ENCODE data around the gene RAB39A.

The RAB39A gene

DNA sequence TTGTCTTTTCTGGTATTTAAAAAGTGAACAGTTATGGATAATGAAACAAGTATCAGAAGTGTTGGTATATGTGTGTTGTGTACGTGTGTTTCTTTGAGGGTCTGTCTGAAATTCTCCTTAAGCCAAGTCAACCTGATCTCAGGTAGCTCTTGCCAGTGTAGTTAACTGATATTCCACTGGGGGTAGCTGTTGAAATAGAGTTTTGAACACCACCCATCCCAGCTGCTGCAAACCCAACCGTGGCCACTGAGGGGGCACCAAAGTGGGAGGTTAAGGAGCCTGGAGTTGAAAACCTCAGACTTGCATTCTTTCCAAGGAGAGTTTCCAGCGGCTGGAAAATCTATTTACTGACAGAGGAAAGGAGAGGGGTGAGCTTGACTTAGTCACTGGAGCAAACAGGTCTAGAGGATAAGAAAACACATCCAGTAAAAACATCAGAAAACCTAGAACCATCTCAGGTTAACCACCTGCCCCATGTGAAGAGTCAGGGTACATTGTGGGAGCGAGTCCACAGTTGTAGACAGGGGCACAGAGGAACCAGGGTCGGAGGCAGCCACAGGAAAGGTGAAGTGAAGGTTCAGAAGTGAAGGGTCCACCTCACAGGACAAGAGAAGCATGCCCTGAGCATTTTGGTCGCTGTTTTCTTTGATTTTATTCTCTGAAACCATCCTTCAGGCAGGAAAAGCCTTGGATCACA is 71.7 kb downstream of the RAB39A start:
- TF ChIP-seq, protein P1, sequence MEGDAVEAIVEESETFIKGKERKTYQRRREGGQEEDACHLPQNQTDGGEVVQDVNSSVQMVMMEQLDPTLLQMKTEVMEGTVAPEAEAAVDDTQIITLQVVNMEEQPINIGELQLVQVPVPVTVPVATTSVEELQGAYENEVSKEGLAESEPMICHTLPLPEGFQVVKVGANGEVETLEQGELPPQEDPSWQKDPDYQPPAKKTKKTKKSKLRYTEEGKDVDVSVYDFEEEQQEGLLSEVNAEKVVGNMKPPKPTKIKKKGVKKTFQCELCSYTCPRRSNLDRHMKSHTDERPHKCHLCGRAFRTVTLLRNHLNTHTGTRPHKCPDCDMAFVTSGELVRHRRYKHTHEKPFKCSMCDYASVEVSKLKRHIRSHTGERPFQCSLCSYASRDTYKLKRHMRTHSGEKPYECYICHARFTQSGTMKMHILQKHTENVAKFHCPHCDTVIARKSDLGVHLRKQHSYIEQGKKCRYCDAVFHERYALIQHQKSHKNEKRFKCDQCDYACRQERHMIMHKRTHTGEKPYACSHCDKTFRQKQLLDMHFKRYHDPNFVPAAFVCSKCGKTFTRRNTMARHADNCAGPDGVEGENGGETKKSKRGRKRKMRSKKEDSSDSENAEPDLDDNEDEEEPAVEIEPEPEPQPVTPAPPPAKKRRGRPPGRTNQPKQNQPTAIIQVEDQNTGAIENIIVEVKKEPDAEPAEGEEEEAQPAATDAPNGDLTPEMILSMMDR (IDR thresholded peaks at IDR 0.05; ENCODE audit: extremely low read depth, missing control alignments): peak; percentile 64
- peak; percentile 73 for DNase-seq (ENCODE audit: low spot score)

DNA sequence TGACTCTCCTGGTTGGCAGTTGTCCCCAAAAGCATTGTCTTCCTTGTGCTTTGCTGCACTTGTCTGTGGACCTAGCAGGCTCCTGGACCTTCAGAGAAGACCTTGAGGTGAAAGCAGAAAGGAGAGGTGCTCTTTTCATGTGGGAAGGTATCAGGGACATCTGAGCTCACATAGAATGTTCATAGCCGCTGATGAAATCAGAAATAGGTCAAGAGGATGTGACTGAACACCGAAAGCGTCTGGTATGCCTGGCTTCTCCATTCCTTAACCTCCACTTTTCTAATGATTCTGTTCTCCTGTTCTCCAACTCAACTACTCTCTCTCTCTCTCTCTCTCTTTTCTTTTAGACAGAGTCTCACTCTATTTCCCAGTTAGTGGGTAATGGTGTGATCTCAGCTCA is 74.2 kb downstream of the RAB39A start:
- TF ChIP-seq, protein P1 (IDR thresholded peaks at IDR 0.05; ENCODE audit: extremely low read depth, missing control alignments): no peak
- no peak for DNase-seq (ENCODE audit: low spot score)

DNA sequence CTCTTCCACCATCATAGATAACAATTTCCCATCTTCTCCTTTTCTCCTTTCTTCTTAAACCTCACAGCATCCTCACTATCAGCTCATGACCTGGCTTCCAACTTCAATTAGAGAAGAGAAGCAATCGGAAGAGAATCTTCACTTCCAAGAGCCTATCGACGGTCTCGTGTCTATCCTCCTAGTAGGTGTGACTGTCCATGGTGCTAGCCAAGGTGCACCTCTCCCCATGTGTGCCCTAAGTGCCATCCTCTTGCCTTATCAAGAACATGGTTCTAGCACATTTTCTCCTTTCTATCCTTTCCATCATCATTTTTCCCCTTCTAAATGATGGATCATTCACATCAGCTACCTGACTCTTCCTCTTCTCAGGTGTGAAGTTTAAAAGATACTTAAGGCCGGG is 75.4 kb downstream of the RAB39A start:
- TF ChIP-seq, protein P1 (IDR thresholded peaks at IDR 0.05; ENCODE audit: extremely low read depth, missing control alignments): no peak
- DNase-seq (ENCODE audit: low spot score): no peak

DNA sequence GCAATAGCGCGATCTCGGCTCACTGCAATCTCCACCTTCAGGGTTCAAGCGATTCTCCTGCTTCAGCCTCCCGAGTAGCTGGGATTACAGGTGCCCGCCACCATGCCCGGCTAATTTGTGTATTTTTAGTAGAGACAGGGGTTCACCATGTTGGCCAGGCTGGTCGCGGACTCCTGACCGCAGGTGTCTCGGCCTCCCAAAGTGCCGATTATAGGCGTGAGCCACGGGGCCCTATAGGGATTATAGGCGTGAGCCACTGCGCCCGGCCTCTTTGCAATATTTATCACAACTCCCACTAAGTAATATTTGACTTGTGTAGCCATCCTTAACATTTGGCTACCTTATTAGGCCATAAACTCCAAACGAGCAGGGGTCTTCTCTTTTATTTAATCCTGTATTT is 79.6 kb downstream of the RAB39A start:
- DNase-seq (ENCODE audit: low spot score): no peak

DNA sequence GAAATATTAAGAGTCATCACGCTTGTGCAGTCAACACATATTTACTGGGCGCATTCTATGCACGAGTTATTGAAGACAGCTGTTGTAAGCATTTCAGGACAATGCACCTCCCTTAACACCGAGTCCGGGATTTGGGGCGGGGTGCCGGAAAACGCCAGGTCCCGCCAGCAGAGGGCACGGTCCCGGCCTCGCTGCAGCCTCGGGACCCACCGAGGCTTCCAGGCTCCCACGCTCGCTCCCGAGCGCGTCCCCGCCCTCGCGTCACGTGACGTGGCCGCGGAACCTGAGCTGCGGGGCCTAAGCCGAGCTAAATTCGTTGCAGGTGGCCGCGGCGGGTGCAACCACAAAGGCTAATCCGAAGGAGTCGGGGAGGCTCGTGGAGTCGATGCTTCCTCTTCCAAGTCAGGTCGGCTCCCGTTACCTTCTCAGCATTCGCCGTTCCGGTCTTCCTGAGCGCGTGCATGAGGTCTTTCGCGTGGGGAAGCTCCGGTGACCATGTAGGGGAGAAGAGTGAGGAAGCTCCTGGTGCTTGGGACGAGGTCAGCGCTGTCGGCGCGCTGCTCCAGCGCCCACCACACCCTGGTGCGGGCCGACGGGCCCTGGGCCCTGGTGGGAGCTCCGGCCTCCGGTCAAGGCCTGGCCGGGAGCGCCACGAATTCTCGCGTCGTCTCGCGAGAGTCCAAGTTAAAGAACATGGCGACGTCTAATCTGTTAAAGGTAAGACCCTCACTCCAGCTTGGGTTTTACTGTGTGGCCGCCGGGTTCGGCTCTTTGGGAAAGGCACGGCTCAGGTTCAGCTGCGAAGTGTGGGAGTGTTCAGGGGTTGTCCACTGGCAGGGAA is 80.6 kb downstream of the RAB39A start, which contains the start of gene CUL5:
CUL5 (plus strand) TSS at position 243 of the 841 bp plus-strand sequence; CDS start at position 694, 451 bp downstream.
- TF ChIP-seq, protein P1 (IDR thresholded peaks at IDR 0.05; ENCODE audit: extremely low read depth, missing control alignments): peak; percentile 63
- peak; percentile 90 for DNase-seq (ENCODE audit: low spot score)

More for the DNA sequence above, 79.6 kb downstream of the RAB39A start:
- TF ChIP-seq, protein P1 (IDR thresholded peaks at IDR 0.05; ENCODE audit: extremely low read depth, missing control alignments): no peak

DNA sequence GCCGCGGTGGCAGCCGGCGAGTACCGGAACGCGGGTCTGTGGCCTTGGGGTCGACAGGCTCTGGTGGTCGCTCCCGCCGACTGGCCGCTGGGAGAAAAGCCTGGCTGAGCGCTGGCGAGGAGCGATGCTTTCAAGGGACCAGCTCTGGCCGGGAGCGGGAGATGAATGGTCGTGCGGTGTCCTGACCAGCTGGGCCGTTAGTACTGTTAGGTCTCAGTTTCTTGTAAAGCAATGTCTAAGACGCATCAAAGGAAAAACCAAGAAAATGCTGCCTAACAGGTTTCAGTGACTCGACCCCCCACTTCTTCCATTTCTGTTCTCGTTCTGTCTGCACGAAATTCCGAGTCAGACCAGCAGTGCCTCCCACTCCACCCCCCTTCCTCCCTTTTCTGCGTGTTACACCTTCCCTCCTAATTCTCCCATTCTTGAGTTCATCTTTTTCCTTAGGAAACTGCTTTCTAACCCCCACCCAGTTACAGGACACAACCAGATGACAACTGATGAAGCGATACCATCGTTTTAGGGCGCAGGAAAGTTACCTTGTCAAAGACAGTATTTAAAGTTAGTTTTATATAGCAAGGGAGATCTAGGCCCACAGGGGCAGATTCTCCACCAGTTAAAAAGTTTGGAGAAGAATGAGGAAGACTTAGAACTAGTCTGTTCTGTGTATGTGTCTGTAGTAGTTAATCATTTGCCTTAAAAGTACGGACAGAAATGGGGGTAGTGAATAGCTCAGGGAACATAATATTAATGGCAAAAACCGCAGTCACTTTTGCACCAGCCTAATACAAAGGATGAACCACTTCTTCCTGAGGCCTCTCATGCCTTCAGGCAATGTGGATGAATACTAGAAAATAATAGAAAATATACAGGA is 81.5 kb downstream of the RAB39A start:
- peak; percentile 25 for DNase-seq (ENCODE audit: low spot score)
- TF ChIP-seq, protein P1 (IDR thresholded peaks at IDR 0.05; ENCODE audit: extremely low read depth, missing control alignments): no peak

Data from GM20000 (cell line).